ENCODE data around the gene DDX52. TPM values are rescaled to one million over a fixed set of nuclear protein-coding genes. Genes with fewer than 3 reads are reported as not detected.

DDX52 gene
- total and polyA plus RNA-seq, 2 of the 13 experiments (the other 11 are each of a cell fraction or from before 2014, with no cell fraction given) = 8.9 to 36.1 TPM

- TF ChIP-seq ZNF883 (CRISPR knock-in tag; IDR thresholded peaks at IDR 0.05; ENCODE audit: not compliant biosample characterization) (peak; percentile 56), ZNF644 (CRISPR knock-in tag; IDR thresholded peaks at IDR 0.05; ENCODE audit: low read depth) (no peak), CCDC6 (CRISPR knock-in tag; IDR thresholded peaks at IDR 0.05) (peak; percentile 23; the same call in 1 of the 2 replicates), GMEB1 (CRISPR knock-in tag; IDR thresholded peaks at IDR 0.05; ENCODE audit: borderline replicate concordance) (peak; percentile 83), UBTF (CRISPR knock-in tag; IDR thresholded peaks at IDR 0.05) (peak; percentile 72; the same call in 1 of the 2 replicates), TAF15 (IDR thresholded peaks at IDR 0.05; ENCODE audit: low read depth, low read length, poor library complexity, severe bottlenecking) (peak; percentile 94), ONECUT2 (CRISPR knock-in tag; IDR thresholded peaks at IDR 0.05) (no peak), RBM39 (IDR thresholded peaks at IDR 0.05; ENCODE audit: low read depth, low read length, poor library complexity, severe bottlenecking) (peak; percentile 95), RARG (CRISPR knock-in tag; IDR thresholded peaks at IDR 0.05; ENCODE audit: low read depth) (peak; percentile 57; the same call in 1 of the 2 replicates), POLR2A (IDR thresholded peaks at IDR 0.05; ENCODE audit: insufficient read depth in 1 of 2, low read depth in 2 of 2, low read length in 2 of 2) (peak; percentile 75 to 83), HOXA5 (CRISPR knock-in tag; IDR thresholded peaks at IDR 0.05) (peak; percentile 52; the same call in 1 of the 2 replicates), THAP8 (CRISPR knock-in tag; IDR thresholded peaks at IDR 0.05; ENCODE audit: borderline replicate concordance) (no peak; the same call in 1 of the 2 replicates), FOXK1 (CRISPR knock-in tag; IDR thresholded peaks at IDR 0.05; ENCODE audit: borderline replicate concordance, low read depth) (peak; percentile 79; the same call in 1 of the 2 replicates), ZFP91 (CRISPR knock-in tag; IDR thresholded peaks at IDR 0.05; ENCODE audit: borderline replicate concordance) (peak; percentile 92), REXO4 (CRISPR knock-in tag; IDR thresholded peaks at IDR 0.05; ENCODE audit: borderline replicate concordance) (0 out of 2 replicates have a peak, but pooled peaks have one; percentile 78), HNRNPK (IDR thresholded peaks at IDR 0.05; ENCODE audit: low read depth, low read length, poor library complexity, severe bottlenecking) (peak; percentile 95), SP2 (CRISPR knock-in tag; IDR thresholded peaks at IDR 0.05) (peak; percentile 46; the same call in 1 of the 2 replicates), ZNF839 (CRISPR knock-in tag; IDR thresholded peaks at IDR 0.05; ENCODE audit: borderline replicate concordance) (peak; percentile 45; the same call in 1 of the 2 replicates), POLR2AphosphoS2 (IDR thresholded peaks at IDR 0.05; ENCODE audit: low read depth, low read length) (peak; percentile 87; the same call in 1 of the 2 replicates), ZNF816 (CRISPR knock-in tag; IDR thresholded peaks at IDR 0.05; ENCODE audit: borderline replicate concordance) (no peak), RAD51 (IDR thresholded peaks at IDR 0.05; ENCODE audit: borderline replicate concordance) (peak; percentile 97), ZNF138 (CRISPR knock-in tag; IDR thresholded peaks at IDR 0.05; ENCODE audit: low read depth) (no peak)
Observed at GRCh38 chr17:37609170-37610040, 33.8 kb downstream of the DDX52 start, which contains the start of gene SYNRG (continued).

Data from HepG2 (cell line).